ENCODE measurements around the gene CDH5. TPM values are rescaled to one million over a fixed set of nuclear protein-coding genes. Genes with fewer than 3 reads are reported as not detected.

Gene CDH5
- total RNA-seq, 4 donors from 2014 or later: 31.2 to 126 (median 70.6) TPM

DNA sequence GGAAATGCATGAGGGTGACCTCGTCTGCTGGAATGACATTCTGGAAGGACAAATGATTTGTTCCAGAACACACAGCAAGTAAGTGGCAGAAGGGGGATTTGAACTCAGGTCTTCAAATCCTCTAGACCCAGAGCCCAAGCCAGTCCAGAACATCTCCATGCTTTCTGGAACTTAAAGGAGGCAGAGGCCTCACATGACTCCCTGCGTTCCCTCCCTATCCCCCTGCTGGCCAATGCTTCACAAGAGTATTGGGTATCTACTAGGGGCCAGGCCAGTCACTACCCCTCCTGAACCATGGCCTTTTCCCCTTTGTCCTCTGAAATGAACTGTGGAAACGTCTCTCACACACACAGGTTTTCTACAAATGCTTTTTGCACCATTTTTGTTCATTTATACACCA is 53.0 kb downstream of the CDH5 start:
- no peaks in the 10 kb centered on the region for H3K36me3 ChIP-seq
- H3K9me3 ChIP-seq: no peaks in the 10 kb centered on the region
- H3K27ac ChIP-seq: no peak overlapping the region
- H3K27me3 ChIP-seq: no peaks in the 10 kb centered on the region
- no peak overlapping the region for H3K4me3 ChIP-seq
- H3K4me1 ChIP-seq: no peaks in the 10 kb centered on the region
- no peak for DNase-seq
- intact Hi-C loops (cut with DNase I; ENCODE audit: low total_unique reads): no loop called here
- TF ChIP-seq, protein P1, sequence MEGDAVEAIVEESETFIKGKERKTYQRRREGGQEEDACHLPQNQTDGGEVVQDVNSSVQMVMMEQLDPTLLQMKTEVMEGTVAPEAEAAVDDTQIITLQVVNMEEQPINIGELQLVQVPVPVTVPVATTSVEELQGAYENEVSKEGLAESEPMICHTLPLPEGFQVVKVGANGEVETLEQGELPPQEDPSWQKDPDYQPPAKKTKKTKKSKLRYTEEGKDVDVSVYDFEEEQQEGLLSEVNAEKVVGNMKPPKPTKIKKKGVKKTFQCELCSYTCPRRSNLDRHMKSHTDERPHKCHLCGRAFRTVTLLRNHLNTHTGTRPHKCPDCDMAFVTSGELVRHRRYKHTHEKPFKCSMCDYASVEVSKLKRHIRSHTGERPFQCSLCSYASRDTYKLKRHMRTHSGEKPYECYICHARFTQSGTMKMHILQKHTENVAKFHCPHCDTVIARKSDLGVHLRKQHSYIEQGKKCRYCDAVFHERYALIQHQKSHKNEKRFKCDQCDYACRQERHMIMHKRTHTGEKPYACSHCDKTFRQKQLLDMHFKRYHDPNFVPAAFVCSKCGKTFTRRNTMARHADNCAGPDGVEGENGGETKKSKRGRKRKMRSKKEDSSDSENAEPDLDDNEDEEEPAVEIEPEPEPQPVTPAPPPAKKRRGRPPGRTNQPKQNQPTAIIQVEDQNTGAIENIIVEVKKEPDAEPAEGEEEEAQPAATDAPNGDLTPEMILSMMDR (IDR thresholded peaks at IDR 0.05): no peak
- TF ChIP-seq POLR2A (IDR thresholded peaks at IDR 0.05): no peak

DNA sequence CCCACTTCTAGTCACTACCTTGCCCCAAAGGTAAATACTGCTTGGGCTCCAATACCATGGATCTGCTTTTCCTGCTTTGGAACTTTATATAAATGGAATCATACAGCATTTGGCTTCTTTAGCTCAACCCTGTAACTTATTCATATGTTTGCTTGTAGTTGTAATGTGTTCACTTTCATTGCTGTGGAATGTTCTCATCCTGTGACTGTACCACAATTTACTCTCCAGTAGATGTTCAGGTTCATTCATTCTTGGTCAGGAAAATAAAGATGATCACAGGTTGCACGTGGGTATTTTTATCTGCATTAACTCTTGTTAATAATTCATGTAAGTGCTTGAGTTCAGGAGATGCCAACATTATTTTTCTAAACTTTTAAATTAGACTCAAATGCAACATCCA is 53.9 kb downstream of the CDH5 start:
- H3K36me3 ChIP-seq: no peaks in the 10 kb centered on the region
- no peaks in the 10 kb centered on the region for H3K4me1 ChIP-seq
- H3K9me3 ChIP-seq: no peaks in the 10 kb centered on the region
- H3K27ac ChIP-seq: no peak overlapping the region
- no peak for DNase-seq
- intact Hi-C loops (cut with DNase I; ENCODE audit: low total_unique reads): no loop called here
- no peaks in the 10 kb centered on the region for H3K27me3 ChIP-seq
- TF ChIP-seq, protein P1 (IDR thresholded peaks at IDR 0.05): no peak
- TF ChIP-seq POLR2A (IDR thresholded peaks at IDR 0.05): no peak
- no peak overlapping the region for H3K4me3 ChIP-seq

DNA sequence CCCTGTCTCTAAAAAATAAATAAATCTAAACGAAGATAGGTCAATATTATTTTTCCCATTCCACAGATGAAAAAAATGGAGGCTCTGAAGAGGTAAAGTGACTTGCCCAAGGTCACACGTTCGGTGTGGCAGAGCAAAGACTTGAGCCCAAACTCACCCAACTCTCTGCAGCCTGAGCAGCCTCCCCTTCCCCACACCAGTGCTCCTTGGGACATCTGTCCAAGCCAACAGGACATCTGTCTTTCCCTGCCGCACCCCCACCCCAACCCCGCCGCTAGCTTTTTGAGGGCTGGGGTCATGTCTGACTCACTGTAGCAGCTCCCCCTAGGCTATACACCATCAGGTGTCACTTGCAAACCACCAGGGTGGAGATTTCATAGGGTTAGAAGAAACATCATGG is 55.4 kb downstream of the CDH5 start:
- Histone ChIP-seq H3K27me3 (peaks cover 8 to 9% of the 10 kb centered on the region in 2 donors), H3K4me3 (no peak overlapping the region), H3K9me3 (no peaks in the 10 kb centered on the region), H3K27ac (no peak overlapping the region), H3K36me3 (no peaks in the 10 kb centered on the region), H3K4me1 (peaks cover 0 to 8% of the 10 kb centered on the region in 2 donors)
- no peak for TF ChIP-seq POLR2A (IDR thresholded peaks at IDR 0.05)
- TF ChIP-seq, protein P1 (IDR thresholded peaks at IDR 0.05): no peak
- no peak for DNase-seq
- intact Hi-C loops (cut with DNase I; ENCODE audit: low total_unique reads): no loop called here

DNA sequence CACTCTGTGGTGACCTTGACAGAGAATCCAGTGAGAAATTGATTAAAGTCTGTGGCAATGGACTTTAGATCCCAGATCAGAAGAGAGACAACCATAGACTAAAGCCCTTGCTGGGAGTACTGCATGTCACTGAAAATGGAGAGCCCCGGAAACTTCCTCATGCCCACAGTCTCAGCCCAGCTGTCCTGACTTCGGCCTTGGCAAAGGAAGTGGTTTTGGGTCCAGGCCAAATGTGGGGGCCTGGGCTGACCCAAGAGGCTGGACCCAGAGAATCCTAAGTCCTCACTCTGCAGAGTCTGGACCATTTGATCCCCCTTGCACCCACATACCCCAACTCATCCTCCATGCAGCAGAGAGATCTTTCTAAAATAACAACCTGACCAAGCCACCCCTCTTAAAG is 55.9 kb downstream of the CDH5 start:
- TF ChIP-seq, protein P1 (IDR thresholded peaks at IDR 0.05): no peak
- TF ChIP-seq POLR2A (IDR thresholded peaks at IDR 0.05): no peak
- intact Hi-C loops (cut with DNase I; ENCODE audit: low total_unique reads): no loop called here

DNA sequence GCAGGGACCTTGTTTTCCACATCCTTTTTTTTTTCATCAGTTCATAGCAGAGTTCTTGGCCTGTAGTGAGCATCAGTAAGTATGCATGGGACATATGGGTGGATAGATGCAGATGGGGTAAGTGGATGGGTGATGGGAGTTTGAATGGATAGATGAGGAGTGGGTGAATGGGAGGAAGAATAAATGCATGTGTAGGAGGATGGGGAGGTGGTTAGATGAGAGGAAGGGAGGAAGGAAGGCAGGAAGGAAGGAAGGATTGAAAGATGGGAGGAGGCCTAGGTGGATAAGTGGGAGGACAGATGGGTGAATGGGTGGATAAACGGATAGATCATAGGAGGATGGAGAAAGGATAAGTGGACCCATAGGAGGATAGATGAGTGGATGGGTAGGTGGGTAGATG is 56.7 kb downstream of the CDH5 start:
- Histone ChIP-seq H3K36me3 (no peaks in the 10 kb centered on the region), H3K27me3 (peaks cover 8 to 9% of the 10 kb centered on the region in 2 donors), H3K9me3 (no peaks in the 10 kb centered on the region), H3K4me3 (no peak overlapping the region), H3K4me1 (peaks cover 0 to 8% of the 10 kb centered on the region in 2 donors), H3K27ac (no peak overlapping the region)
- intact Hi-C loops (cut with DNase I; ENCODE audit: low total_unique reads): no loop called here
- TF ChIP-seq, protein P1 (IDR thresholded peaks at IDR 0.05): no peak
- no peak for TF ChIP-seq POLR2A (IDR thresholded peaks at IDR 0.05)
- DNase-seq: no peak

More for the DNA sequence above, 55.9 kb downstream of the CDH5 start:
- Histone ChIP-seq H3K27ac (no peak overlapping the region), H3K4me3 (no peak overlapping the region), H3K4me1 (peaks cover 0 to 8% of the 10 kb centered on the region in 2 donors), H3K9me3 (no peaks in the 10 kb centered on the region), H3K27me3 (peaks cover 8 to 9% of the 10 kb centered on the region in 2 donors), H3K36me3 (no peaks in the 10 kb centered on the region)
- DNase-seq: no peak
